GM19025 (cell line): Measurements from ENCODE around the gene MACROD2.
A peak's percentile ranks its signal among the peaks of the same experiment; 100 is the strongest.

Experiments
- ATAC-seq: cut with Tn5 transposase; IDR thresholded peaks from one replicate; pipeline ENCODE4 v1.9.1; 2021; ENCODE audit warnings: mild to moderate bottlenecking, low read depth, moderate library complexity; ENCODE audit not compliant: unreplicated experiment

MACROD2 gene

DNA sequence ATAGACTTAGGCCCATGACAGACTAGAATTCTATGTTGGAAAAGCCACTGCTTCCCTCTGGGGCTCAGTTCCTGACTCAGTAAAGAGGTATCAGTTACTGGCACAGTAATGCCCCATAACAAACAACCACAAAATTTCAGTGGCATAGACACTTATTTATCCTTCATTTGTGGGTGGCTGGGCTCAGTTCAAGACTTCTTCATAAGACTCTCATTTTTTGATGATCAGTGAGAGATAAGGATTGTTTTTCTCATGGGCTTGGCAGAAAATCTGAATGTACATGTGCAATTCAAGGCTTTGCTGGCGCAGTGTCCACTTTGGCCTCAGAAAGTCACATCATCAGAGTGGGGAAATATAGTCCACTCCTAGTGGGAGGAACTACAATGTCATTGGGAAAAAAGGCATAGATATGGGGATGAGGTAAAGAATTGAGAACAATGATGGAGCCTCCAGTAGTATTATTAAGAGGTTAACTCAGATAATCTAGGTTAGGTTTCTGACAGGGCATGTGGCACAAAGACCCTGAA, 726.7 kb downstream of the MACROD2 start:
- ATAC-seq = no peak

DNA sequence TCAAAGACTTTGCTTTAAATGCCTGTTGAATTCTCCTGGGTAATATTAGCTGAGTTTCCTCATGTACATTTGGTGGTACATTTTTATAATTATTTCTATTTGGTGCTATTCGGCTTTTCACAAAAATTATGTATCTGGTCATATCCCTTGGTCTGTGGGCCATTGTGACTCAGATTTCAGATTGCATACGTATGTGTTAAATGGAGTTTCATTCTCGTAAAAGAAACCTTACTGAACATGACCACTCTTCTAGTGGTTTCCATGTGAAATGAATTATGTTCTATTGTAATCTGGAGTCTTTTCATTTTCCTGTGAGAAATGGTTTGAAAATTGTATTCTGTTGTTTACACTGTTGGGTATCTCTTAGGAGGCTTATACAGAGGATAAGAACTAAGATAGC, 728.3 kb downstream of the MACROD2 start:
- ATAC-seq = no peak

DNA sequence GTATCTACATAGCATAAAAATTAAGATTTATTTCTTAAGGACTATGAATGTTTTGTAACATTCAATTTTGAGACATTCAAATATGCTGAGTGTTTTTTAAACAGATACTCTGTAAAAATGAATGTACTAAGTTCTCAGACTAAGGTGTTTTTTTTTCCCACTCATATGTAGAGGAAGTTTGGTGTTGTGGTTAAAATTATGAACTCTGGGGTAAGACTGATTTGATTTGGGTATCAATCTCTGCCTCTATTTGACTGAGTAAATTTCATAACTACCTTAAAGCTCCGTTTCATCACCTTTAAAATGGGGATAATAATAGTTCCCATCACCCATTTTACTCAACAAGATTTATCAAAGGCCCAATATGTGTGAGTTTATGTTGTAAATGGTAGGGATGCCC, 728.7 kb downstream of the MACROD2 start:
- ATAC-seq = no peak

DNA sequence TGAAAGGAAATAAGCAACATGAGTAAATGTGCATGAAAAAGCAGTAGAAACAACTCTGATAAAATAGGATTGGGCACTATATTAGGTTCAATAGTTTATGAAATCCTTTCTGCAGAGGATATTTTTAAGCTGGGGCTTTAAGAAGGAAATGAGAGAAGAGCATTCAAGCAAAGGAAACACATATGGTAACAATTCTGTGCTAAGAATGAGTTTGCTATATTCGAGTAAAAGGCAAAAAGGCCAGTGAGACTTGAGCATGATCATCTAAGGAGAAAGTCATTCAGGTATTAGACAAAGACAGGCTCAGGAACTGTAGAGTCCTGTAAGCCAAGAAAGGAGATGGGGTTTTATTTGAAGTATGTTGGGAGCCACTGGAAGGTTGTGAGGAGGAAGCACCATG, 729.2 kb downstream of the MACROD2 start:
- no peak for ATAC-seq

DNA sequence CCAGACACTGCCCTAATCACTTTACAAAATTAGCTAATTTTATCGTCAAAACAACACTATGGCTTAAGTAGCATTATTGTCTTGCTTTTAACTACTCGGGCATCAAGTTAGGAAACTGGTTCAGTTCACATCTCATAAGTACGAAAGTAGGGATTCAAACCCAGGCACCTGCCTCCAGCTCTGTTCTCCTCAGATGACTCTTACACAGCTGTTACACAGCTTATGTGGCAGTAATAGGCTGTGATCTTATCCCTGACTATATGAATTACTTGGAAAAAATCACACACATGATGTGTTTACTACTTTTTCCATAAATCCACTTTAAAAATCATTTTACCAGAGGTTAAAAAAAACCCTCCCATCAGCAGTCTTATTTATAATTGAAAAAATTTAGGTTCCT, 731.3 kb downstream of the MACROD2 start:
- ATAC-seq = no peak

DNA sequence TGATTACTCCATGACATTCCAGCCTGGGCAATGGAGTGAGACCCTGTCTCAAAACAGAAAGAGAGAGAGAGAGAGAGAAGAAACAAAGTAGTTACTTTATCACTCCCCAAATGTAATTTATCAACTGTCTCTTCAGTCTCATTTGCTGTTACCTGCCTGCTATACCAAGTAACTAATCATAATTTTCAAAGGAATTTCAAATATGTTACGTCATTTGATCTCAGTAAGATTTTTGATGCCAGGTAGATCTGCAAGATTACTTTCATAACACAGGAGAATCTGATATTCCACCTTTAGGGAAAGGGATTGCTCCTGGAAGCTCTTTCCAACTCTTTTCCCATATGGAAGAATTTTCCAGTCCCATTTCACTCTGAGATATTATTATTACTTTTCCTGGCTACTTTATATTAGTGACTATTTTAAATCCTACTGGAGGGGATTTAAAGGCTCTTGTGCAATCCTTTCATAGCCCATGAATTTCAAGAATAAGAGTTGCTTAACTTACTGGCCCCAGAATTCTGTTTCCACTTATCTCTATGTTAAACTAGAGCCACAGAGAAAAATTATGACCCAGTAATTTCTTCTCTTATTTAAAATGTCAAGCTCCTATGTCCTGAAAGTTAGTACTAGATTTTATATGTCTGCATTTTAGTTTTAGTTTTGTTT, 732.3 kb downstream of the MACROD2 start:
- ATAC-seq = no peak

DNA sequence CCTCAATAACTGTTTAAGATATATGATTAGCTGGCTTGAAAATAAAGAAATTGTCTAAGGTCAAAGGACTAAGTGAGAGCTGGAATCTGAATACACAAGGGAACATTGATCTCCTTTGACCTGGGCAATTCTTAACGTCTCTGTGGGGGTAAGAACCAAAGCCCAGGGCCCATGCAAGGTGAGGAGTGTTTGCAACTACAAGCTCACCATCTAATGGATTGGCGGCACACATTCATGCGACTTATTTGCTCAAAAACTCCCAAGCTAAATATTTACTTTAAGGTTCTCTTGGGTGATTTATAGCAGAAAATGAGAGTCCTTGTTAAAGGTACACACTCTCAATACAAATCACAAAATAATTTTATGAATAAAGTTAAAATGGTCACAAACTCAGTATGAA, 734.1 kb downstream of the MACROD2 start:
- ATAC-seq = no peak

DNA sequence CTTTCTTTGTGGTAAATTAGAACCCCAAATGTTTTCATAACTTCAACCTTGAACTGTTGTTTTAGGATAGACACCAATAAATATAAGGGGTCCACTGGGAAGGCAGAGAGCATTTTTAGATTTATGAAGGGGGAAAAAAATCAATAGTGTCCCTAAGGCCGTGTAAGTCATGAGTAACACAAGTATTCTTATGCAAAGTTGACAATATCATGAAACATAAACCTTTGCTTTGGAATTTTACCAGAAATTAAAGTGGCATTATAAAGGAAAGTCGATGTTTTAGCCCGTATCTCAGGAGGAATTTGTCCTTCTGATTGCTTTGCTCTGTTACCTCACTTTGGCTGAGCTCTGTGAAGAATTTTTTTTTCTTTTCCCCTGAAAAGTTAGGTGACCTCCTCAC, 737.0 kb downstream of the MACROD2 start:
- ATAC-seq = no peak

DNA sequence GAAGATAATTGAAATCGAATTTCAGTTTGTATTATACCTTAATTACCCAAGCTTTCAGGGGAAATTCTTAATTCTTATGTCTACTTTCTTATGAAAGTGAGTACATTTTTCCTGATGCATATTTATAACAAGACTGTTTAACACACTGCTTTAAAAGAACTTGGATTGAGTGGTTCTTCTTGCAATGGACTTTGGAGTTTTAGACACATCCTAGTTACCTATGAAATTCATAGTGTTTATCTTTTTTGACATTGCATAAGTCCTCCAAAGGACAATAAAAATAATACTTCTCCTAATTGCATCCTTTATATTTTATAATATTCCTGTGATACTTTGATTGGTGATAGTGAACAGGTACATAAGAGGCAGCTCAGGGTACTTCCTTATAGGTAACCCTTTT, 737.7 kb downstream of the MACROD2 start:
- no peak for ATAC-seq

DNA sequence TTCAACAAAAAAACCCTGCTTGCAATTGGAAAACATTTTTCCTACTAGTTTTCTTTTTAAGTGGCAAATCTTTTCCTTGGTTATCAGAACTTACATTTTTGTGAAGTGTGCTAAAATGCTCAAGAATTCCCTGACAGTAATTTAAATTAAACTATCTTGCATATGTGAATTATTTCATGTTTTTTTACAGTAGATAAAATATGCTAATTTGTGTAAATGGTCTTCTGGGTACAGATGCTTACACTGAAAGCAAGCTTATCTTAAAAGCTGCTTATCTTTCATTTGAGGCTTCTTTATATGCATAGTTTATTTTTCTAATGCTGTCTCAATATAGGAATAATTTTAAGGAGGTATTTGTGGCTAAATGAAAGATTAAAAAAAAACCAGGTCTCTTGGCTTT, 745.1 kb downstream of the MACROD2 start:
- ATAC-seq = no peak

DNA sequence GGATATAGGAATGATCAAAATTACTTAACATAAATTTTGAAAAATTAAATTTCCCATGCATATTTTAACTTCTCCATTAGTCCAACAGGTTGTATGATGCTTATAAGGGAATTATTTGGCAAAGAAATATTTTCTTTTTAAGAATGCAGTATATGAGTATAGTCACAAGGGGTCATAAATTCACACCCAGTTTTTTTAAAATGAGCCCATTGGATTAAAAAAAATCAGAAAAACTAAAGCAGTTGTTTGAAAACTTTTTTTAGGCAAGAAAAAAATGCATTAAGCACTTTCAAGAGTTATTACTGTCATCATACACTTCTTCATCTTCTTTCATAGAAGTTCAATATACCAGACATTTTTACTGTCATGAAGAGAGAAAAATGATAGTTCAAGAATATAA, 746.3 kb downstream of the MACROD2 start:
- no peak for ATAC-seq

DNA sequence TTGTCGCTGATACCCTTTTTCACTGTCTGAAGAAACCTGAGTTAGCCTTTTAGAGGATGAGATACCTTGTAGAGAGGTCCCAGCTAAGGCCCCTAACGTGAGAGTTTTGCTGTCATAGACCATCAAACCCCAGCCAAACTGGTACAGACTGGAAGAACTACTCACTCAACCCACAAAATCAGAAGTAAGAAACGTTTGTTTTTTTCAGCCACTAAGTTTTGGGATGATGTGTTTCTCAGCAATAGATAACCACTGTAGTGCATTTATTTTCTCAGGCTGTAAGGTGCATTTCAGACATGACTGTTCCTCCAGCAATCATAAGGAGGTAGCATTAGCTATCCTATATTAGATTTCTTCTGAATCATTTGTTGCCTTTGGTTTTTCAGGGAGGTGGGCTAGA, 749.4 kb downstream of the MACROD2 start:
- peak; percentile 81 for ATAC-seq

DNA sequence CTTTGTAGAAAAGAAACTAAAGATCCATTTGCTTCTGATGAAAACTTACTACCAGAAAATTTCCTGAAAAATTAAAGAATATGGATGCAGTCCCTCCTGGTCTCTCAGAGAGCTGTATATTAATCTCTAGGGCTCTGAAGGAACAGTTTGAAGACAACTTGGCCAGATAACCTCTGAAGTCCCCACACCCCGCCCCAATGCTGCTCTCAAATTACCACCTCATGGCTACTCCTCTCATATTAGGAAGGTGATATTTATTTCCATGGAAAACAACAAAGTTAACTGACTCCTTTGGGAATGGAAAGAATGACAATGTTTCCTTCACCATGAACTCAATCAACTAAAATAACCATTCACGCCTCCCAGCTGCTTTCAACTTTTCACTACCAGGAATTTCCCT, 750.5 kb downstream of the MACROD2 start:
- ATAC-seq = no peak

DNA sequence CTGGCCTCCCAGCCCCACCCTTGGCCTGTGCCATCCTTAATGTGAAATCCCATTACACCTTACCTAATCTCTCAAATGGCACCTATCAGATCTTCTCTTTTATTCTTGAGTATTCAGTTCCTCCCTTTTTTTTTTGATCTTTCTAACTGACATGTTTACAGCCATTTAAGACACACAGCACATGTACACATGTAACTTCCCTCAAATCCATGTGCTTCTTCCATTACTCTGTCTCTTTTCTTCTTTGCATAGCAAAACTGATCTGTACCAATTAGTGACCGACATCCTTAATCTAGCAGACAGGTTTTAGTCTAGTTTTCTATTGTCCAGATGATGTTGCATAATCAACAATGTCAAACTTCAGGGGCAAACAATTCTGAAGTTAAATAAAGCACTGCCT, 755.9 kb downstream of the MACROD2 start:
- ATAC-seq = no peak

DNA sequence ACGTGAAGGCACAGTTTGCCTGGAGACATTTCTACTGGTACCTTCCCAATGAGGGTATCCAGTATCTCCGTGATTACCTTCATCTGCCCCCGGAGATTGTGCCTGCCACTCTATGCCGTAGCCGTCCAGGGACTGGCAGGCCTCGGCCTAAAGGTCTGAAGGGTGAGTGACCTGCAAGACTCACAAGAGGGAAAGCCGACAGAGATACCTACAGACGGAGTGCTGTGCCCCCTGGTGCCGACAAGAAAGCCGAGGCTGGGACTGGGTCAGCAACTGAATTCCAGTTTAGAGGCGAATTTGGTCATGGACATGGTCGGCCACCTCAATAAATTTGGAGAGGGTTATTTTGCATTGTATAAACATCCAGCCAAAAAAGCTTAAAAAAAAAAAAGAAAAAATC, 762.4 kb downstream of the MACROD2 start:
- ATAC-seq = no peak

DNA sequence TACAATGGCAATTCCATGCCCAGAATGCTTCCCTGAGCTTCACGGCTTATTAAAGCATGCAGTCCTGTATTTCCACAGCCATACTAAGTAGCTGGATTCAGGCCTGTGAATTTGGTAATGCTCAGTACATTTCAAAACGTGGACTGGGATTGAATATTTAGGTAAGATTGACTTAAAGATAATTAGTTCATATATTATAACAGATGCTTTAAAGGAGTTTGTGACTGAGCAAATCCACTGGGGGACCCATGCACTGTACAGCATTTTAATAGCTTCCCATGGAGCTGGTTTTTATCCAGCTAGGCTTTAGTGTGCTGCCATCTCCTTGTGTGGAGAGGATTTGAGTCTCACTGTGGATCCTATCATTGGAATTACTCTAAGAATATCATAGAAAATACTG, 763.0 kb downstream of the MACROD2 start:
- no peak for ATAC-seq

DNA sequence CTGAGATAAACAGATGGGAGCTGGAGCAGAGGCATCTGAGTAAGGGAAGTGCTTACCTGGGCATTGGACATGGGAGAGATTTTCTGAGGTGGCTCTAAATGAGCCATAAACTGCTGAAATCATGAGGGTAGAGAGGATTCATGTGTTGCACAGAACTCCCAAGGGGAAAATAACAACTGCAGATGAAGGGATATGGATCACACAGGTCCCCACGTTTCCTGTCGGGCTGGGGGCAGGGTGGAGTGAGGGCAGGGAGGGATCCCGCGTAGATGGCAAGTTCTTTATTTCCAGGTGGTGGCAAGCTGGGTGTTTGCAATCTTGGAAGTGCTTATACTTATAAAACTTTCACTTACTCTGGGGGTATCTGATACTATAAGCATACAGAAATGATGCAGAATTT, 764.7 kb downstream of the MACROD2 start:
- no peak for ATAC-seq

DNA sequence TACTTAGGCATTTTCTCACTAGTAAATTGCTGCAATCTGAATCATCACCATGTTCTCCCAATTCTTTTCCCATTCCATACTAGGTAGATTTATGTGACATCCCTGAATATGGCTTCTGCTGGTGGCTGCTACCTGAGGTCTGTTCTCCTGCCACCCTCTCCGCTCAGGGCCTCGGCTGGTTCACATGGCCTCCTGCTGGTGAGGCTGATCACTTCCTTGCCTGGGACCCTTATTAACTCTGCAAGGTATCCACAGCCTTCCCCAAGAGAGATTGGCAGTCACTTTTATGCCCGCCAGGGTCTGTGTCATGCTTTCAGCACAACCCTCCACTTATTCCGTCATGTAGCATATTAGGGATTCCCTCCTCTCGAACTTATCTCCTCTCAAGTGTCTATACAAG, 766.6 kb downstream of the MACROD2 start:
- no peak for ATAC-seq

DNA sequence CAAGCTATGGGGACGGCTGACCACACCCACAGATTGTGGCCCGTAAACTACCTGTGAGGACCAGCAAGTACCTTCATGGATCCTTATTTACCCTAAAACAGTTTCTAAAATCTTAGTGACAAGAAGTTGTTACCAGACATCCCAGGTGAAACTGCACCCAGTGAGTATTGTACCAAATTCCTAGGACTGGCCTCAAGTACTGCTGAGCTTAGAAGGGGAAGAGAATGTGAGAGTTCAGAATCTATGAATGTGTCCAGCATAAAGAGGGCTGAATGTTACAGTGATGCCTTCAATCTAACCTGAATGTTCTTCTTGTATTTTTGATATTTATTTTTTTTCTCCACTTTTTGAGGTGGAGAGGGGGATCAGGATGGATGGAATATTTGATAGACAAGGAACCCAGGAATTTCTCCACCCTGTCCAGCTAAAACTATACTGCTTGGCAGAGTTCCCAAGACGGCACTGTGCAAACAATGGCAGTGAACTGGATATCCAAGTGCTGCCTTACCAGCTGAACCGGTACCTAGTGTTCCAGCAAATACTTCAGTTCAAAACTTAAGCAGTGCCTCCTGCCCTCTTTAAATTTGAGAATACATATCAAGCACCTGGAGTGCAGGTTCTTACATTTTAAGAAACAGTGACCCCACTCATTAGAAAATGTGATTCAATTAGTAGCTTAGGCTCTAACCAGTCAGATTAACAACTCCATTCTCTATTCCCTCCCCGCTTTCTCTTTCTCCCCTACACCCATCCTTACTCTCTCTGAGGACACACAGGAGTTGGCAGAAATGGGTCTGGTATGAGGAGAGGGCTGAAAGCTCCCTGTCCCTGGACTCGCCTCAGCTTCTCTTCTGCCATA, 769.4 kb downstream of the MACROD2 start:
- ATAC-seq = no peak

DNA sequence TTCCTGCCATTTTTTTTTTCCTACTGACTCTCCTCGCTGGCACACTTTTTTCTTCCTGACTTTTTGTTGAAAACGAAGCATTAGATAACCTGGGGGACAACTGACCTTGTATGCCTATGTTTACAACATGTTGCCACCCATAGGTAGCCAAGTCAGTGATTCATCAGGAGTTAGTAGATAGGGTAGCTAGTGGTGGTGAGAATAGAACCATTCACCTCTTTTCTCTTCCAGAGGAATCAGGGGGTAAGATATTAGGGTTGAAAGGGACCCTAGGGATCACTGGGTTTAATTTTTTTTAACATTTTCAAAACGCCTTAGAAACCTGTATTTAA, 770.0 kb downstream of the MACROD2 start:
- no peak for ATAC-seq

DNA sequence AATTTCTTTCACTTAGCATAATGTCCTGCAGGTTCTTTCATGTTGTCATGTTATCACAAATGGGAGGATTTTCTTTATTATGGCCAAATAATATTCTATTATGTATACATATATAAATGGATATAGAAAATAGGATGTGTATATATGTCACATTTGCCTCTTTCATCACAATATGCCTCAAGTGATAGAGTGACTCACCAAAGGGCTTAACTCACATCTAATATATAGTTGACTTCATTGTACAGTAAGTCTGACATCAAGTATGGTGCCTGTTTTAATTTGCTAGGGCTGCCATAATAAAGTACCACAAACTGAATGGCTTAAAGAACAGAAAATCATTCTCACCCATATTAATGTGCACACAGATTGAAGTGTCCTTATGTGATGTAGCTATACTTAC, 778.2 kb downstream of the MACROD2 start:
- ATAC-seq = no peak

DNA sequence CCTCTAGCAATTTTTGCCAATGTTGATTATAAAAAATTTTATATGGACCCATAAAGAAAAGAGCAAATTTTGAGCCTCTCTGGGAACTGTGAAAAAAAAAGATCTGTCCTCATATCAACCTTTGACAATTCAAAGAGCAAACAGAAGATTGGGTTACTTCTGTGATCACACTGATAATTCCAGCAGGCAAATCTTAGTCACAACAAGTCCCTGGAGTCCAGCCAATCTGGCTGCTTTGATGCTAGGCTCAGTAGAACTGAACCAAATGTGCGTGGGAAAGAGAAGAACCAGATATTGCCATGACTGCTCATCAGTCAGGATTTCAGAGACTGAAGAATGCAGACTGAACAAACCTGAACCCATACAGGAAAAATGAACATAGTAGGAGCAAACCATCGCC, 780.5 kb downstream of the MACROD2 start:
- ATAC-seq = no peak
